HG03571 (cell line): ENCODE data around the gene PCP4.

Source experiments
- ATAC-seq: cut with Tn5 transposase; IDR thresholded peaks from one replicate; pipeline ENCODE4 v1.9.1; 2021; ENCODE audit not compliant: unreplicated experiment

The PCP4 gene

GRCh38 chr21:39969691-39970364 lies 102.6 kb downstream of the PCP4 start:
- no peak for ATAC-seq

GRCh38 chr21:39971956-39972355 lies 104.7 kb downstream of the PCP4 start:
- no peak for ATAC-seq

- no peak for ATAC-seq
Observed at GRCh38 chr21:39972471-39972870, 105.2 kb downstream of the PCP4 start.

DNA sequence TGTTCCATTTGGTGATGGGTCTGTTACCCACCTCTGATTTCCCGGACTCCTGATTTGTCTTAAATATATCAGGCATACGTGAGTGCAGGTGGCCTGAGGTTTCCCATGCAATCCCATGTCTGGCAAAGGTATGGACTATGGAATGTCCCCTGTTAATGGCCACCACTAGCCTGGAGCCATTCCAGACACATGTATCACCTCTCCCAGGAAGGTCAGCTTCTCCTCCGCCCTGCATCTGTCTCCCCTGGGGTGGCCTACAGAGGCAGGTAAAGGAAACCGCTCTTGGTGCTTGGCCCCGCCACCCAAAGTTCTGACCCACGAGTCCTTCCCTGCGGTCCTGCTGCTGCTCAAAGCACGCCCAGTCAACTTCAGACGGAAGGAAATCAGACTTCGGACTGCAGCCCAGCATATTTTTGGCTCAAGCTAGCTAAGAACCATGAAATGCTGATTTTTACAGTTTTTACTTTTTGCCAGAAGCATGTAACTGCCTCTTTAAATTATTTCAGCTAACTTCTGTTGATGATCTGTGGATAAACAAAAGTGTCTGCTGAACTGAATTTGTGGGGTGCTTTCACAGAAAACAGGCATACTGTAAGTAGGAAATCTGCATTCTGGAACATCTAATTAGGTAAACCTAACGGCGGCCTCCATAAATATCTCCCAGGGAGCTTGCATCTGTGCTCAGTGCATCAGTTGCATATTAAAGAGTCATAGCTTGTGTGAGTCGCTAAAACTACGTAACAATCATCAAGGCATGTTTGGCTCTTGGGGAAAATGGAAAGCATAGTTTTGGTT lies 105.9 kb downstream of the PCP4 start:
- ATAC-seq: no peak

DNA sequence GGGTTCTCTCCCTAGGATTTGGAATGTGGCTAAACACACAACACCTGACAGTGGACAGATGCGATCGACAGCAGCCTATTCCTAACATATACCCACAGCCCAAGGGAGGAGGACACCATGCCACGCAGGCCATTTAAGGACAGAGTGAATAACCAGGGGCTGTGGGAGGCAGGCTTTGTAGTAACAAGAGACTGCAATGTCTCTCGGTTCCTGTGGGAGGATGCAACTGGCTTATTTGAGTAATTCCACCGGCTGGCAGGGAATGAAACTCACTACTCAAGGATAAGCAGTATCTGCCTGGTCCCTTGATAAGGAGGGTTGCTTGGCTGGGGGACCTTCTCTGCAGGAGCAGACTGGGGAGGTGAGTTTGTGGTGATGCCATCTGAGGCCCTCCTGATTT lies 109.6 kb downstream of the PCP4 start:
- ATAC-seq: no peak
